Stimulated activated CD8-positive, alpha-beta memory T cell treated with anti-CD3 and anti-CD28 coated beads, Interleukin-4, amount 100 ng/mL, for 24 hours (primary cell): ENCODE results near the gene HTT.

Experiments used
- DNase-seq: peaks from one replicate; pipeline ENCODE4 v3.0.0-alpha.2; 2020; ENCODE audit warnings: low read depth

Gene HTT

GRCh38 chr4:3074078-3074845, at the start of gene HTT, which contains the start of gene HTT-AS:
HTT (plus strand) TSS chr4:3074681; CDS start chr4:3074826, 145 bp downstream.
HTT-AS (minus strand) TSS chr4:3074538.
- DNase-seq, result peak; percentile 94

GRCh38 chr4:3025881-3026280, 48.6 kb upstream of the HTT start:
- DNase-seq, result no peak

GRCh38 chr4:3026540-3026939, 47.9 kb upstream of the HTT start:
- no peak for DNase-seq

- no peak for DNase-seq
Observed at GRCh38 chr4:3029464-3029863, 45.0 kb upstream of the HTT start.

GRCh38 chr4:3030566-3031356, 43.7 kb upstream of the HTT start:
- DNase-seq, result no peak

- no peak for DNase-seq
Observed at GRCh38 chr4:3031357-3032082, 43.0 kb upstream of the HTT start.

GRCh38 chr4:3034231-3034630, 40.2 kb upstream of the HTT start:
- no peak for DNase-seq

- no peak for DNase-seq
Observed at GRCh38 chr4:3035249-3035648, 39.2 kb upstream of the HTT start.

GRCh38 chr4:3035674-3036073, 38.8 kb upstream of the HTT start:
- no peak for DNase-seq

- no peak for DNase-seq
Observed at GRCh38 chr4:3036131-3036952, 38.1 kb upstream of the HTT start.

- DNase-seq, result no peak
Observed at GRCh38 chr4:3037957-3038461, 36.5 kb upstream of the HTT start.

GRCh38 chr4:3039706-3040366, 34.6 kb upstream of the HTT start:
- DNase-seq, result no peak

GRCh38 chr4:3040452-3041191, 33.9 kb upstream of the HTT start:
- no peak for DNase-seq

- DNase-seq, result peak; percentile 22
Observed at GRCh38 chr4:3041192-3042142, 33.0 kb upstream of the HTT start.

GRCh38 chr4:3042226-3042625, 32.3 kb upstream of the HTT start:
- DNase-seq, result no peak

GRCh38 chr4:3043282-3044020, 31.0 kb upstream of the HTT start:
- no peak for DNase-seq

GRCh38 chr4:3044870-3045819, 29.3 kb upstream of the HTT start:
- DNase-seq, result peak; percentile 50
